D341Med (cell line): ENCODE results near the gene FRY.

ENCODE experiments used
- DNase-seq: peaks from one replicate; pipeline ENCODE4 v3.0.0; 2012; ENCODE audit warnings: low spot score

The FRY gene

DNA sequence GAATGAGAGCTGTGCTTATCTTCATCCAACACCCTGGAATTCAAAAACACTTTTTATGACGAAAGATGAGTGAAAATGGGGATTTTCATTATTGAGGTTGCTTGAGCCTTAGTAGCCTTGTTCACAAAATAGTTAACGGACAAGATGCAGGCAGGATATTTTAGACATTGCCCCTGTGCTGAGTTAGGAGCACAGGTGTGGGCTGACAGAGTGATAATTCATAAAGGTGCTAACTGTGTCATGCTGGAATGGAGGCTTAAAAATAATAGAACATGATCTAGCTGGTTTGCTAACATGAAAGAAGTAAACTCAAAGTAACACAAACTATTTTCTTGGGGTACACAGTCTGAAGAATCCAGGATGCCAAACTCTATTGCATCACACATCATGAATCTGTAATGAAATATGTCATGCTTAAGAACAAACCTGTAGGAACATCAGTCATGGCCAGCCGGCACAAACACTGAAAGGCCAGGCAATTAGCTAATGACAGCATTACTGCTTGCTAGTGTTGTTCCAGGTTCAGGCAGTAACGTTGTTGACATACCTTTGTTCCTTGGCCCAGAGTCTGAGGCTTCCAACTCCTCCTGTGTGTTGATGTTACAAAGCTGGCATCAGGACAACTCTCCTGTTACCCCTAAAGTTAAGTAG, 55.3 kb downstream of the FRY start:
- no peak for DNase-seq

DNA sequence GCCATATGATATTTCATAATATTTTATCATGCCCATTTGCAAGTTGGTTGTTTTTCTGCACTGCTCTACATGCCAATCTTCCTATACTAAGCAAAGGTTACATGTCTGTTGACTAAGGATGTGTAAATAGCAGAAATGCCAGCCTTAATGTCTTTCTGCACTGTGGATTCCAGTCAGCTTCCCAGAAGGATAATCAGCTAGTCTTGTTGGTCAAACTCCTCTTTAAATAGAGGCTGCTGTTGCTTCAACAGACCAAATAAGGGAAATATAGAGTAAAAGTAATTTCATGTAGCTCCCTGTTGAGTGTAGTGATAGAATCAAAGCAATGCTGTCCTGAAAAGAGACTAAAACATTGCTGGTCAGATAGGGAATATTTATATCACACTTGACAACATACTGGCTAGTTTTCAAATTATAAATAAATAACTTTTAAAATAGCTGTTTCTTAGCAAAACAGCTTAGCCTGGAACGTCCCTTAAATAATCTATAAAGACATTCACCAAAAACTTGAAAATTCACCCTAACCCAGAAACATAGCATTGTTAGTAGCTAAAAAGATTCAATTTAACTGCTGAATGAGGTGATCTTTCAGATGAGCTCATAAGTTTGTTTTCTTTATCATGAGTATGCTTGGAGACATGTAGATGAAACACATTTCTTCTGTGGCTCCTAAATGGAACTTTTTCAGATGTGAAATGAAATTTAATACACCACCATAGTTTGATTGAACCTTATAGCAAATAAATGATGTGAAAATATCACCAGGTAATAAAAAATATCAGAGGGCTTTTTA, 56.6 kb downstream of the FRY start:
- DNase-seq, result no peak

GRCh38 chr13:32092496-32092895, 60.9 kb downstream of the FRY start:
- no peak for DNase-seq

DNA sequence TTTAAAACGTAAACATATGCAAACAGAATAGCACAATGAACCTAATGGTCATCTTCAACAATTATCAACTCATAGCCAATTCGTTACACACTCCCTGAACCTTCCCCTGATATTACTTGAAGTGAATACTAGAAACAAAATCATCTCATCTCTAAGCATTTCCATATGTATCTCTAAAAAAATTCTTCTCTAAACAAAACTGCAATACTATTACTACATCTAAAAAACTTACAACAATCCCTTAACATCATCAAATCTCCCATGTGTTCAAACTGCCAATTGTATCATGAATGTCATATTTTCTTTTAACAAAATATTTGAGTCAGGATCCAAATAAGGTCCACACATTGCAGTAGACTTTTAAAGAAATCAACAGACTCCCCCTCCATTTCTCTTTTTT, 61.4 kb downstream of the FRY start:
- no peak for DNase-seq

DNA sequence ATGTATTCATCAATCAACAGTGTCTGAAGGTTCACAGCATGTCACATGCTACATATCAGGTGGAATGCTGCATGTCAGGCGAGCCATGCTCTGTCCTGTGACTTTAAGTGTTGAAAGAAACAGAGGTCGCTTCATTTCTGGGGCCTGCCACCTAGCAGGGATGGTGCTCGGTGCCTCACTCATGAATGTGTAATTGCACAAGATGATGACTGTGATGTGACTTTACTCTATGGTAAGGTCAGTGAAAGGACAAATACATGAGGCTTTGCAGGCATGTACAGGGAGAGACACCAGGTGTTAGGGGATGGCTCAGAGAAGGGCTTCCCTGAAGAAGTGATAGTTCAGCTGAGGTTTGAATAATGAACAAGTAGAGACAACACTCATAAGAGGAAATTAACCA, 66.7 kb downstream of the FRY start:
- DNase-seq, result no peak

DNA sequence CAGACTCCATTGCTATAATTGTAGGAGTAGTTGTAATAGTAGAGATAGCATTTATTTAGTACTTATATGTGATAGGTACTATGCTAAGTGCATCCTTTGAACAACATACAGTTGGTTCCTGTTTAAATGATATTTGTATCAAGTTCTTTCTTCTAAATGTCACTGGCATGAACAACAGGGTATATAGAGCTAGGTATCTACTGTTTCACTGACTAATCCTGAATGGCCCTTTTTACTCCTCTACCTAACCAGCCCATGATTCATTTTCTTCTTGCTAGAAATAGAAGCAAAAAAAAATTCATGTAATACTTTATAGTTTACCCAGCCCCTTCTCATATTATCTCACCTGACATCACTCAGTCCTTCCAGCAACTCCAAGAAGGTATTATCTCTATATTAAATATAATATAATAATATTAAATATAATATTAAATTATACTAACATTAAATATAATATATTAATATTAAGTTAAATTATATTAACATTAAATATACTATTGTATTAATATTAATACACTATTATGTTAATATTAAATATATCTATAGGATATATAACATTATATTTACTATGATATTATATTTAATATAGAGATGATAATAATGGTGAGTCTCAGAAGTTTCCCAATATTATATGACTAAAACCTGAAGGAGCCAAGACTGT, 74.2 kb downstream of the FRY start:
- no peak for DNase-seq

DNA sequence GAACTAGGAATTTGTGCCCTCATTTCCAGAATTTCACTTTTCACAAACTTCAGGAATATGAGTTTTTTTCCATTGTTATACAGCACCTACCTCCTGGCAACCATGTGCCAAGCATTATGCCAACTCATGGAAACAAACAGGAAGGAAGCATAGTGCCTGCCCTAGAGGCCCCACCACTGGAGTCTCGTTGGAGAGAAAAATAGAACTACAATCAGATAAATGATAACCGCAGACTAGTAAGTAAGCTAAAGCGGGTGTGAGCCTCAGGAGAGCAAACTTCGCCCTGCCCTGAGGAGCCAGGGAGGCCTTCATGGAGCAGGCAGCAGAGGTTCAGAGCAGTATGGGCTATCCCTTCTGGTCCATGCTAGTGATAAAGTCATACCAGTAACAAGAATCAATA, 75.9 kb downstream of the FRY start:
- no peak for DNase-seq

DNA sequence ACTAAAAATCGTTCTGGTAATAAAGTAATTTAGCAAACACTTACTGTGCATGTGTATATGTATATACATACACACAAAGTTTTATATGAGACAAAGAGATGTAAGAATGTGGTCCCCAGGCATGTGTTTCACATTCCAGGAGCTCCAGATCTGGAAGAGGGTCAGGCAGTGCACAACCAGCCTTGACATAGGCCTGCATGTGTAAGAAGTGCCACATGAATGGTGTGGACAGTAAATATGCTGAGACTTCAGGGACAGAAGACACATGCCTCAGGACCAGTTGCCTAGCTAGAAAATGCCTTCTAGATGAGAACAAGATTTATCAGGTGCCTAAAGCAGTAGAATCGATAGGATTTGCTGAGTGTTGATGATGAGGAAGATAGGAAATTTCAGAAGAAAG, 76.4 kb downstream of the FRY start:
- DNase-seq, result no peak

DNA sequence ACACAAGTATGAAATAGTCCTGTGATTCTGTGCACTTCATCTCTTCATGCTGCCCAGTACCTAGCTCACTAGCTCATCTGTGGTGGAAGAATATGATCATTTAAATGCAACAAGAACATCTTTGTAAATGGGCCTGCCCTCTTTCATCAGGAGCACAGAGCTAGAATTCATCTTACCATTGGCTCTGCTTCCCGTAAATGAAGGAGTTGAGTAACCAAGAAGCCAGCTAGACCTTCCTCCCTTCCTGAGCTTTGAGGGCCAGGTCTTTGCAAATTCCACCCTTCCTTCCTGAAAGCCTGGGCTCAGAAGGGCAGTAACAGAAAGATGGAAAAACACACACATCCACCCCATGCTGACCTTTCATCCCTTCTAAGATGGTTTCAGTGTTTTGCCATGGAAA, 82.0 kb downstream of the FRY start:
- no peak for DNase-seq

DNA sequence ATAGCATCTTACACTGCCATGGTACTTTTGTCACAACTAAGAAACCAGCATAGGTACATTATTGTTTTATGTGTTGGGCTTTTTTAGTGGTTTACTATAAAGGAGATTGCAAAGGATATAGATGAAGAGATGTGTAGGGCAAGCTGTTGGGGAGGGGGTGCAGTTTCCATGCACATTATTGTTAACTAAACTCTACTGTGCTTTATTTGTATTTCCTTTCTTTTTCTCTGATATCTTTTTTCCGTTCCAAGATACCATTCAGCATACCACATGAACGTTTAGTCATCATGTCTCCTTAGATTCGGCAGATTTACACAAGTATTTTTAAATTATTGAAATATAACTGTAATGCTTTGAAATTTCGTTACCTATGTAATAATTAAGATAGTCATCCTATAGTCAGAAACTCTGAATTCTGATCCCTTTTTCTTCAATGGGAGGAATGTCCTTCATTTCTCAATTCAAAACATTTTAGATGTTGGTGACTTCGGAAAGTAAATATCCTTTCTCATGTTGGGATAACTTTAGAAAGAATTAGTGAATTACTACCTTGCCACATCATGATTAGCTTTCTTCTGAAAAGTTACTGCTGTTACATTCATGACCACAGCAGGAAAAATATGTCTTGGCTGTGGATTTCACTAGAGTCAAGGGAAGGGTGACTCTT, 82.8 kb downstream of the FRY start:
- no peak for DNase-seq

DNA sequence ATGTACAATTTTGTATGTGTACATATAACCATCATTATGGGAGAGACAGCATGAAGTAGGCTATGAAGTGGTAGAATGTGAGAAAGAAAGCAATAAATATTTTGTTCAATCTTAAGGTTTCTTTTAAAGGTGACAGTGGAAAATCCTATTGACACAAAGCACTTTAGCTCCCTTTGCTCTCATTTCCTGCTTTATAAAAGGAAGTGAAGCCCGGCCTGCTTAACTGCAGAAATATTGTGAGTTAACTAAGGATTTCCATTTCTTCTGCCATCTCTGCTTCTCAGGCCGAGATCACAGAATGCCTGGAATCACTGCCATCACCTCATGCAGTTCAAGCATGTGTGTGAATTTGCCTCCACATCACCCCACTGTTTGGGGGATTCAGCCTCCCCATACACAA, 83.5 kb downstream of the FRY start:
- DNase-seq, result no peak

DNA sequence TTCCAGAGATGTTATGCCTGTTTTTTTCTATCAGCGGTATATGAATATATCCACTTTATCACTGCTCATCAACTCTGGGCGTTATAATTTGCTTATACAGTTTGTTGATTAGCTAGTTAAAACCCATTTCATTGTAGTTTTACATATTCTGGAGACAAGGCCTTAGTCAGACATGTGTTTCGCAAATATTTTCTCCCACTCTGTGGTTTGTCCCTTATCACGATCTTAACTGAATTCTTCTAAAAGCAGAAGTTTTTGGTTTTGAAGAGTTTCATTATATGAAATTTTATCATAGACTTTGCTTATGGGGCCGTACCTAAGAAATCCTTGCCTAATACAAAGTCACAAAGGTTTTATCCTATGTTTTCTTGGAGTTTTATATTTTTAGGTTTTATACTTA, 84.6 kb downstream of the FRY start:
- DNase-seq, result no peak

DNA sequence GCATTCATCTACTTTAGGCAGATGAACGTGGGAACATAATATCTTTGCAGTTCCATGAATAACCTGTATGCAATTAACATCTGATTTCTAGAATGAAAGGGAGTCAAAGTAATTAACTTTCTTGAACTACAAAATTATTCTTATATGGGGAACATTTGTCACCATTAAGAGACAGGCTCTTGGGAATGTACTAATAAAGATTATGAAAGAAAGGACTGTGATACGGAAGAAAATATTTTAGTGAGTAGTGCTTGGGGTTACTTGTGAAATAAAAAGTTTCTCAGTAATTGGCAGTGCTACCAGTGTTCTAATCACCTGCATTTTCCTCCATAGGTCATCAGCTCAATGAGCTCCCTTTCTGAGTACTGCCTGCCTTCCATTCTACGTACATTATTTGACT, 85.4 kb downstream of the FRY start:
- DNase-seq, result no peak

- DNase-seq, result no peak
These were observed 86.1 kb downstream of the FRY start for GRCh38 chr13:32117701-32118100.

DNA sequence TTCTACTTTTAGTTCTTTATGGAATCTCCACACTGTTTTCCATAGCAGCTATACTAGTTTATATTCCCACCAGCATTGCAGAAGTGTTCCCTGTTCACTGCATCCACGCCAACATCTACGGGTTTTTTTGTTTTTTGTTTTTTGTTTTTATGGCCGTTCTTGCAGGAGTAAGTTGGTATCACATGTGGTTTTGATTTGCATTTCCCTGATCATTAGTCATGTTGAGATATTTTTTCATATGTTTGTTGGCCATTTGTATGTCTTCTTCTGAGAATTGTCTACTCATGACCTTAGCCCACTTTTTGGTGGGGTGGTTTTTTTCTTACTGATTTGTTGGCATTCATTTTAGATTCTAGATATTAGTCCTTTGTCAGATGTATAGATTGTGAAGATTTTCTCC, 89.7 kb downstream of the FRY start:
- DNase-seq, result no peak

DNA sequence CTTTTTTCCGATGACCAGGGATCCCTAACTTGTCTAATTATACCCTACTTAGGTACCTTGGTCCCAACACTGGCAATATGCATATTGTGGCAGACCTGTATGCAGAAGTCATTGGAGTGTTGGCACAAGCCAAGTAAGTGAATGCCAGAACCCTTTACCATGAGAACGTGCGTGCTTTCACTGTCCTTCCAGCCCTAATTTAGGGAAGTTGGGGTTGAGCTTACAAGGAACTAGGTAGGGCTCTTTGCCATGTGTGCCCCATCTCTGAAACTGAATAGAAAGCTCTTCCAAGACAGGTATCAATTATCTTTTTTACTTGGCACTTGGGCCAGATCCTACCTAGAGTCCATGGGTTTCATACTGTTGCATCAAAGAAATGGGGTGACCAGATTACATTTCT, 93.2 kb downstream of the FRY start:
- no peak for DNase-seq

DNA sequence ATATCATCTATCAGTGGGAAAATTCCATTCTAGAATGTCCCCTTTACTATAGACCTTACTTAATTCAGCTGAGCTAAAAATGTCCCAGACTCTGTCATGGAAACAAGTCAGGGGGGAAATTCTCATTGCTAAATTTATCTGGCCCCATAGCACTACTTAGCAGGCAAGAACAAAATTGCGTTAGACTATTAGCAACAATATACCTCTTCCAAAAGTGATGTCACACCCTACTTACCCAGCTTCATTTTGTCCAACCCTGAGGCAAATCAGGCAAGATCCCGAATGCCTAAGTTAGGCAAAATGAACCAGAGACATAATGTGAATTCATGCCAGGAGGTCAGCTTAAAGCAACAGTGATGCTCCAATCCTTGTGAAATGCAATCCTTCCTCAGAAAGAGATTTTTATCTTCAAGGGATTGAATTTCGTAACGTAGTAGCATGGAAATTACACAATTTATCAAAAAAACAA, 93.7 kb downstream of the FRY start:
- DNase-seq, result no peak

DNA sequence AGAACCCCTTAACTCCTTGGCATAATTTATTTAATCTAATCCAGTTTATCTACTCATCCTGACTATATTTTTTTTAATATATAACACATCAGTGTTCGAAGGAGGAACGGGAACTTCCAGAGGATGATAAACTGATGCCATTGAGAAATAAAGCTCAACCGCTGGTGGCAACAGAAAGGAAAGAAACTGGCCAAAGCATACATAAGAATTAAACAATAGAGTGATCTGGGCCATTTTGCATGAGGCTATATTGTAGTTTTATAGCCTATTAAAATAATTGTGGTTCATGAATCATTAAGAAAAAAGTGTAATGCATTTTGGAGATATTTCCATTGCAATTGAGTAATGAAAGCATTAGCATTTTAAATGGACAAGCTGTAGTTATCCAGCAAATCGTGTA, 94.2 kb downstream of the FRY start:
- DNase-seq, result no peak

DNA sequence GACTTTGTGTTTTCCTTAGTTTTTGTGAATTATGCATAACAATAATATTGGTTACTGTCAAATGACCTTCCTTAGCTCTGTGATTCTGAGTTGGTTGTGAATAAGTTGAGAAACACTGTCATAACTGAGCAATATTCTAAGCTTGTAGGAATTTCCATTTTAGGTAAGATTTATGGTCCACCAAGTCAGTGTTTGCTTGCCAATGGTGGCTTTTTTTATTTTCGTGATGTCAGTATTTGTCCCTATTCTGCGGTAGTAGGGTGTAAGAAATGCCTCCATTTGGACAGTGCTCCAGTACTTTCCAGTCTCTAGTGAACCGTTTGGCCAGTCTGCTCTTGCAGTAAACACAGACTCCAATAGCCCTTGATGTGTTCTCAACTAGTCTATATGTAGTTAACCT, 94.7 kb downstream of the FRY start:
- DNase-seq, result no peak

- no peak for DNase-seq
These were observed 95.2 kb downstream of the FRY start for GRCh38 chr13:32126756-32127155.

DNA sequence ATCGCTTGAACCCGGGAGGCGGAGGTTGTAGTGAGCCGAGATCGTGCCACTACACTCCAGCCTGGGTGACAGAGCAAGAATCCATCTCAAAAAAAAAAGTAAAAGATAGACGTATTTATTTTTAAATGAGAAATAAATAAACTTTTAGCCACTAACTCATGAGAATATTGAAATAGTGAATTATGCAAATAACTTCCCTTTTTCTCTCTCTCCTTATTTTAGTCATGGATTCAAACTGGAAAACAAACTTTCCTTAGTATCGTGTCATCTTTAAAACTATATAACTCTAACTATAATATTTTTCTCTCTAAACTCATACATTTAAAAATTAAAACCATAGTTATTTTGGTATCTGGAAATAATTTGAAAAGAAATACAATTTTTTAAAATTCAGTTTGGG, 96.1 kb downstream of the FRY start:
- no peak for DNase-seq

GRCh38 chr13:32134241-32135055, 102.9 kb downstream of the FRY start:
- DNase-seq, result no peak
